ENCODE results near the gene SGCA. TPM values are rescaled to one million over a fixed set of nuclear protein-coding genes. Genes with fewer than 3 reads are reported as not detected.
A peak's percentile ranks its signal among the peaks of the same experiment; 100 is the strongest.

SGCA gene
- total and polyA plus RNA-seq, 9 of the 15 experiments (the other 6 are each of a cell fraction or from before 2014, with no cell fraction given): not detected

GRCh38 chr17:50204431-50204830 lies 38.6 kb downstream of the SGCA start:
- Histone ChIP-seq H4K20me1 (replicated peaks; ENCODE audit: control insufficient read depth, insufficient read depth, low read length) (no peaks in the 10 kb centered on the region), H2AFZ (ENCODE audit: low read depth, low read length) (no peak overlapping the region), H3K9me3 (replicated peaks; ENCODE audit: control insufficient read depth, insufficient read depth, low read depth, low read length) (no peaks in the 10 kb centered on the region), H3K4me1 (replicated peaks in 1 of 2; ENCODE audit: control insufficient read depth in 2 of 2, insufficient read depth in 2 of 2, low read length in 2 of 2) (peaks cover 35 to 49% of the 10 kb centered on the region in 2 experiments), H3K4me3 (no peak overlapping the region), H3K79me2 (ENCODE audit: control insufficient read depth, insufficient read depth, low read length) (no peaks in the 10 kb centered on the region), H3K4me2 (ENCODE audit: insufficient read depth, low read length) (no peak overlapping the region), H3K9me1 (ENCODE audit: control insufficient read depth, insufficient read depth, low read length) (no peaks in the 10 kb centered on the region), H3K9ac (ENCODE audit: insufficient read depth in 1 of 2, low read depth in 2 of 2, low read length in 2 of 2) (no peak overlapping the region), H3K36me3 (ENCODE audit: control insufficient read depth, insufficient read depth, low read length) (no peaks in the 10 kb centered on the region), H3K27me3 (ENCODE audit: control insufficient read depth in 2 of 2, insufficient read depth in 2 of 2, low read length in 2 of 2) (peaks cover 5 to 24% of the 10 kb centered on the region in 2 experiments; a peak in 4 of 5 replicates), H3K27ac (ENCODE audit: extremely low read depth, low read depth, low read length) (no peak overlapping the region)
- POLR2A ChIA-PET: interaction anchor here (0.6 to 1.0 kb wide), 3 partner anchors 9 to 95 kb away, joined by 3 to 7 read pairs (median 4); no protein-coding TSS in a partner anchor
- BruUV-seq (replicated peaks): no TSS peak
- DNase-seq (ENCODE audit: extremely low read depth in 1 of 4, low spot score in 3 of 4) (no peak), FAIRE-seq (no peak), ATAC-seq (no peak)
- in situ Hi-C loops (cut with MboI): no loop called here
- CTCF ChIA-PET (ENCODE audit: low intra/inter-chr PET ratio): no interaction called here
- WGBS (ENCODE audit: insufficient coverage, low coverage, missing lambda C conversion rate): 8% methylated on average over 3 of the region's 3 CpGs
- intact Hi-C loops (cut with micrococcal nuclease): loop anchor here (1.0 kb wide), 1 partner anchor 93 kb away; no protein-coding TSS in a partner anchor
- TF ChIP-seq ZNF740 (CRISPR knock-in tag; IDR thresholded peaks at IDR 0.05) (no peak), ZNF740 (tag; IDR thresholded peaks at IDR 0.05) (peak in 1 of 2 experiments; percentile 19; a peak in 1 of 4 replicates), BCL6 (CRISPR knock-in tag; IDR thresholded peaks at IDR 0.05) (no peak)
